Brain microvascular endothelial cell (primary cell): Measurements from ENCODE around the gene MMP25.

Experiments used
- DNase-seq: peaks from one replicate; pipeline ENCODE4 v3.0.0-alpha.2; 2020
- H3K27ac ChIP-seq: fragments of 250-450 bp; sonication (Bioruptor Pico); 2 replicates; pipeline ENCODE4 v1.5.1; 2020; ENCODE audit warnings: mild to moderate bottlenecking, moderate library complexity
- H3K27me3 ChIP-seq: fragments of 250-450 bp; sonication (Bioruptor Pico); replicated peaks from 2 replicates; pipeline ENCODE4 v1.5.1; 2020; ENCODE audit warnings: mild to moderate bottlenecking
- H3K36me3 ChIP-seq: fragments of 250-450 bp; sonication (Bioruptor Pico); replicated peaks from 2 replicates; pipeline ENCODE4 v1.5.1; 2020; ENCODE audit warnings: mild to moderate bottlenecking
- H3K4me3 ChIP-seq: 2 replicates; pipeline ENCODE4 v1.5.1; 2011; ENCODE audit warnings: low read depth, mild to moderate bottlenecking, control low read depth, low read length, moderate library complexity
- CTCF ChIP-seq: IDR thresholded peaks from 2 replicates; pipeline ENCODE4 v1.5.1; 2011; ENCODE audit warnings: low read depth, mild to moderate bottlenecking, moderate library complexity, low read length, control low read depth, inconsistent platforms; ENCODE audit errors: missing control alignments
- in situ Hi-C: cut with HindIII; loops from 2 replicates; pipeline ENCODE4 v1.10.0; 2017; ENCODE audit warnings: low sequenced_read_pairs, low pct_ligation_motif_present

Gene MMP25

GRCh38 chr16:3013998-3014690 is 32.2 kb upstream of the MMP25 start:
- Histone ChIP-seq H3K27me3 (peaks cover 36% of the 10 kb centered on the region), H3K27ac (no peak overlapping the region), H3K36me3 (no peaks in the 10 kb centered on the region), H3K4me3 (no peak overlapping the region)
- no peak for DNase-seq
- in situ Hi-C loops: no loop called here
- no peak for TF ChIP-seq CTCF

- no peaks in the 10 kb centered on the region for H3K36me3 ChIP-seq
- TF ChIP-seq CTCF: no peak
- H3K27me3 ChIP-seq: peaks cover 33% of the 10 kb centered on the region
- H3K4me3 ChIP-seq: no peak overlapping the region
- H3K27ac ChIP-seq: no peak overlapping the region
- DNase-seq: no peak
- in situ Hi-C loops: no loop called here
These were observed 31.4 kb upstream of the MMP25 start for GRCh38 chr16:3014971-3015370.

GRCh38 chr16:3015865-3016521 is 30.4 kb upstream of the MMP25 start:
- no peak for TF ChIP-seq CTCF
- Histone ChIP-seq H3K36me3 (no peaks in the 10 kb centered on the region), H3K4me3 (no peak overlapping the region), H3K27ac (no peak overlapping the region), H3K27me3 (peaks cover 32% of the 10 kb centered on the region)
- in situ Hi-C loops: no loop called here
- no peak for DNase-seq

- no peak for DNase-seq
- in situ Hi-C loops: no loop called here
- H3K27me3 ChIP-seq: peaks cover 20% of the 10 kb centered on the region
These were observed 29.0 kb upstream of the MMP25 start for GRCh38 chr16:3017344-3017743.

GRCh38 chr16:3017794-3018506 is 28.4 kb upstream of the MMP25 start, which contains the start of gene CLDN6:
TSS of gene CLDN6 (minus strand) at chr16:3018183. CDS start at chr16:3016021, 2,162 bp downstream.
- in situ Hi-C loops: no loop called here
- Histone ChIP-seq H3K4me3 (no peak within 1 kb of the TSS), H3K27ac (no peak within 1 kb of the TSS), H3K27me3 (peaks cover 14% of the 10 kb centered on the region), H3K36me3 (peaks cover 9% of the 10 kb centered on the region)
- TF ChIP-seq CTCF: peak; percentile 61
- no peak for DNase-seq

More at GRCh38 chr16:3017344-3017743, 29.0 kb upstream of the MMP25 start:
- peaks cover 4% of the 10 kb centered on the region for H3K36me3 ChIP-seq
- TF ChIP-seq CTCF: no peak
- no peak overlapping the region for H3K27ac ChIP-seq
- H3K4me3 ChIP-seq: no peak overlapping the region
